Neural progenitor cell (in vitro differentiated cells): Measurements from ENCODE around the gene SLC19A2. TPM values are rescaled to one million over a fixed set of nuclear protein-coding genes. Genes with fewer than 3 reads are reported as not detected.

Experiments used
- DNase-seq: peaks from one replicate; pipeline ENCODE4 v3.0.0-alpha.2; 2016; ENCODE audit warnings: low spot score
- H2AFZ ChIP-seq: fragments of 200-600 bp; sonication (generic); replicated peaks from 2 replicates; pipeline ENCODE4 v1.6.1; 2016; ENCODE audit warnings: antibody characterized with exemption
- H3F3A ChIP-seq: fragments of 200-600 bp; sonication (generic); 2 replicates; pipeline ENCODE4 v1.6.1; 2016; ENCODE audit warnings: antibody characterized with exemption, low read depth
- H3K27ac ChIP-seq: fragments of 200-600 bp; sonication (generic); 2 replicates; pipeline ENCODE4 v1.5.1; 2016; ENCODE audit warnings: mild to moderate bottlenecking
- H3K27me3 ChIP-seq: fragments of 200-600 bp; sonication (generic); 2 replicates; pipeline ENCODE4 v1.6.1; 2016; ENCODE audit warnings: mild to moderate bottlenecking, moderate library complexity
- H3K36me3 ChIP-seq: fragments of 200-600 bp; sonication (generic); 2 replicates; pipeline ENCODE4 v1.5.1; 2016
- H3K4me1 ChIP-seq: fragments of 200-600 bp; sonication (generic); 2 replicates; pipeline ENCODE4 v1.6.1; 2016; ENCODE audit warnings: mixed run types
- H3K4me2 ChIP-seq: fragments of 200-600 bp; sonication (generic); 2 replicates; pipeline ENCODE4 v1.6.1; 2016
- H3K4me3 ChIP-seq: fragments of 200-600 bp; sonication (generic); 2 replicates; pipeline ENCODE4 v1.5.1; 2016
- H3K79me2 ChIP-seq: fragments of 200-600 bp; sonication (generic); 2 replicates; pipeline ENCODE4 v1.6.1; 2016; ENCODE audit warnings: low read depth
- H3K9ac ChIP-seq: fragments of 200-600 bp; sonication (generic); 2 replicates; pipeline ENCODE4 v1.6.1; 2016
- H3K9me3 ChIP-seq: fragments of 200-600 bp; sonication (generic); 2 replicates; pipeline ENCODE4 v1.5.1; 2016; ENCODE audit warnings: low read depth
- H4K20me1 ChIP-seq: fragments of 200-600 bp; sonication (generic); 2 replicates; pipeline ENCODE4 v1.6.1; 2016; ENCODE audit warnings: low read depth
- H3K27ac Mint-ChIP-seq: 3 replicates; pipeline ENCODE4 v1.8.0; 2021; ENCODE audit warnings: mixed read lengths
- H3K27me3 Mint-ChIP-seq: 2 replicates; pipeline ENCODE4 v1.8.0; 2022; ENCODE audit warnings: low read depth, mild to moderate bottlenecking, inconsistent platforms, moderate library complexity, mixed read lengths; ENCODE audit not compliant: insufficient read depth
- H3K36me3 Mint-ChIP-seq: 3 replicates; pipeline ENCODE4 v1.8.0; 2021; ENCODE audit warnings: mixed read lengths
- H3K4me1 Mint-ChIP-seq: 3 replicates; pipeline ENCODE4 v1.8.0; 2021; ENCODE audit warnings: mixed read lengths
- H3K4me3 Mint-ChIP-seq: 3 replicates; pipeline ENCODE4 v1.8.0; 2021; ENCODE audit warnings: mild to moderate bottlenecking, moderate library complexity, mixed read lengths
- H3K9me3 Mint-ChIP-seq: 3 replicates; pipeline ENCODE4 v1.8.0; 2020; ENCODE audit warnings: mixed read lengths
- CTCF ChIP-seq: fragments of 200-600 bp; sonication (generic); IDR thresholded peaks from 2 replicates; pipeline ENCODE4 v1.5.1; 2017; ENCODE audit warnings: antibody characterized with exemption, mild to moderate bottlenecking
- EZH2 ChIP-seq: fragments of 200-600 bp; sonication (generic); IDR thresholded peaks from 2 replicates; pipeline ENCODE4 v1.6.1; 2017; ENCODE audit warnings: antibody characterized with exemption, mild to moderate bottlenecking, moderate library complexity
- EZH2phosphoT487 ChIP-seq: fragments of 200-600 bp; sonication (generic); IDR thresholded peaks from 2 replicates; pipeline ENCODE4 v1.6.1; 2017; ENCODE audit warnings: antibody characterized with exemption
- total RNA-seq: library from RNA; depleted of rRNA; stranded (reverse); fragments of >200 nt; gene quantifications from 2 replicates; pipeline ENCODE4 v1.2.3, GENCODE V29; 2015; ENCODE audit warnings: low replicate concordance

The SLC19A2 gene
- total RNA-seq, 1 donor from 2014 or later = 35.4 TPM

DNA sequence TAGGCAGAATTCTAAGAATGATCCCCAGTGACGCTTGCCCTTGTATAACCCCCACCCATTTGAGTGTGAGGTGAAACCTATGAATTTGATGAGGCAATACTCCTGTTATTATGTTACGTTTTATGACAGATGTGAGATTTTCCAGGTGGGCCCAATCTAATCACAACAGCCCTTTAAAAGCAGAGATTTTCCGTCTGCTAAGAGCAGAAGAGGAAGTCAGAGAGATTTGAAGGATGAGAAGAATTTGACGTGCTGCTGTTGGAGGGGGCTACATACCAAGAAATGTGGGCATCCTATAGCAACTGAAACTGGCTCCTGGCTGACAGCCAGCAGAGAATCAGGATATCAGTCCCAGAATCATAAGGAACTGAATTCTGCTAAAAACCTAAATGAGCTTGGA, 2.4 kb upstream of the SLC19A2 start:
- Histone ChIP-seq H3K27me3 (no peaks in the 10 kb centered on the region), H2AFZ (no peak overlapping the region), H3K4me1 (peaks cover 24% of the 10 kb centered on the region), H3K9me3 (no peaks in the 10 kb centered on the region), H4K20me1 (peaks cover 16% of the 10 kb centered on the region), H3K9ac (no peak overlapping the region), H3K36me3 (no peaks in the 10 kb centered on the region), H3F3A (peaks cover 15% of the 10 kb centered on the region), H3K4me3 (no peak overlapping the region), H3K79me2 (peaks cover 20% of the 10 kb centered on the region), H3K4me2 (peak overlapping the region; percentile 80), H3K27ac (no peak overlapping the region)
- H3K4me3 Mint-ChIP-seq = no peak overlapping the region
- peaks cover 42% of the 10 kb centered on the region for H3K4me1 Mint-ChIP-seq
- DNase-seq = no peak
- H3K36me3 Mint-ChIP-seq = no peaks in the 10 kb centered on the region
- TF ChIP-seq CTCF (no peak), EZH2phosphoT487 (no peak), EZH2 (no peak)
- H3K9me3 Mint-ChIP-seq = peaks cover 2% of the 10 kb centered on the region
- no peaks in the 10 kb centered on the region for H3K27me3 Mint-ChIP-seq
- H3K27ac Mint-ChIP-seq = no peak overlapping the region

DNA sequence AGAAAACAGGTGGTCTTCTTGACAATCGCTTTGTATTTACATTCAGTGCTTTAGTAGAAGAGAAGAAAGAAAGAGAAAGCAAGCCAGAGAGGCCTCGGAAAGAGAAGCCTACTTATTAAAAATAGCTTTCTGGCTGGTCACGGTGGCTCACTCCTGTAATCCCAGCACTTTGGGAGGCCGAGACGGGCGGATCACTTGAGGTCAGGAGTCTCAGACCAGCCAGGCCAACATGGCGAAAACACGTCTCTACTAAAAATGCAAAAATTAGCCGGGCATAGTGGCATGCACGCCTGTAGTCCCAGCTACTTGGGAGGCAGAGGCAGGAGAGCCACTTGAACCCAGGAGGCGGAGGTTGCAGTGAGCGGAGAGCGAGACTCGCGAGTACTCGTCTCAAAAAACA, 1.8 kb upstream of the SLC19A2 start:
- no peak overlapping the region for H3K9ac ChIP-seq
- no peak overlapping the region for H3K27ac ChIP-seq
- peak overlapping the region; percentile 80 for H3K4me2 ChIP-seq

GRCh38 chr1:169487133-169487532, 1.4 kb upstream of the SLC19A2 start:
- Histone ChIP-seq H3K4me1 (peaks cover 32% of the 10 kb centered on the region), H4K20me1 (peaks cover 16% of the 10 kb centered on the region), H3F3A (peaks cover 15% of the 10 kb centered on the region), H3K9ac (no peak overlapping the region), H3K36me3 (no peaks in the 10 kb centered on the region), H3K27me3 (no peaks in the 10 kb centered on the region), H3K4me2 (peak overlapping the region; percentile 80), H3K27ac (no peak overlapping the region), H3K9me3 (no peaks in the 10 kb centered on the region), H3K79me2 (peaks cover 31% of the 10 kb centered on the region), H2AFZ (no peak overlapping the region), H3K4me3 (peak overlapping the region; percentile 79)
- DNase-seq = no peak
- Mint-ChIP-seq H3K4me3 (peak overlapping the region; percentile 98), H3K4me1 (peaks cover 45% of the 10 kb centered on the region), H3K9me3 (peaks cover 2% of the 10 kb centered on the region), H3K27me3 (no peaks in the 10 kb centered on the region), H3K36me3 (no peaks in the 10 kb centered on the region), H3K27ac (peak overlapping the region; percentile 22)
- TF ChIP-seq EZH2 = no peak
- TF ChIP-seq EZH2phosphoT487 = no peak
- no peak for TF ChIP-seq CTCF

More for the DNA sequence above, 1.8 kb upstream of the SLC19A2 start:
- peak overlapping the region; percentile 22 for H3K27ac Mint-ChIP-seq
- no peak for DNase-seq
- Histone ChIP-seq H3K36me3 (no peaks in the 10 kb centered on the region), H4K20me1 (peaks cover 16% of the 10 kb centered on the region), H3F3A (peaks cover 15% of the 10 kb centered on the region), H3K4me3 (no peak overlapping the region), H2AFZ (no peak overlapping the region), H3K9me3 (no peaks in the 10 kb centered on the region), H3K4me1 (peaks cover 30% of the 10 kb centered on the region), H3K79me2 (peaks cover 26% of the 10 kb centered on the region), H3K27me3 (no peaks in the 10 kb centered on the region)
- peaks cover 43% of the 10 kb centered on the region for H3K4me1 Mint-ChIP-seq
- TF ChIP-seq EZH2phosphoT487 (no peak), EZH2 (no peak), CTCF (no peak)
- H3K36me3 Mint-ChIP-seq = no peaks in the 10 kb centered on the region
- H3K9me3 Mint-ChIP-seq = peaks cover 2% of the 10 kb centered on the region
- no peaks in the 10 kb centered on the region for H3K27me3 Mint-ChIP-seq
- H3K4me3 Mint-ChIP-seq = peak overlapping the region; percentile 34
